ENCODE data around the gene TMPRSS9.

The TMPRSS9 gene

GRCh38 chr19:2330255-2330631 lies 29.8 kb upstream of the TMPRSS9 start:
- DNase-seq = no peak

GRCh38 chr19:2330632-2331284 lies 29.3 kb upstream of the TMPRSS9 start:
- no peak for DNase-seq

- DNase-seq = no peak
These were observed 28.3 kb upstream of the TMPRSS9 start for GRCh38 chr19:2331601-2332246.

GRCh38 chr19:2332341-2333026 lies 27.6 kb upstream of the TMPRSS9 start:
- DNase-seq = no peak

DNA sequence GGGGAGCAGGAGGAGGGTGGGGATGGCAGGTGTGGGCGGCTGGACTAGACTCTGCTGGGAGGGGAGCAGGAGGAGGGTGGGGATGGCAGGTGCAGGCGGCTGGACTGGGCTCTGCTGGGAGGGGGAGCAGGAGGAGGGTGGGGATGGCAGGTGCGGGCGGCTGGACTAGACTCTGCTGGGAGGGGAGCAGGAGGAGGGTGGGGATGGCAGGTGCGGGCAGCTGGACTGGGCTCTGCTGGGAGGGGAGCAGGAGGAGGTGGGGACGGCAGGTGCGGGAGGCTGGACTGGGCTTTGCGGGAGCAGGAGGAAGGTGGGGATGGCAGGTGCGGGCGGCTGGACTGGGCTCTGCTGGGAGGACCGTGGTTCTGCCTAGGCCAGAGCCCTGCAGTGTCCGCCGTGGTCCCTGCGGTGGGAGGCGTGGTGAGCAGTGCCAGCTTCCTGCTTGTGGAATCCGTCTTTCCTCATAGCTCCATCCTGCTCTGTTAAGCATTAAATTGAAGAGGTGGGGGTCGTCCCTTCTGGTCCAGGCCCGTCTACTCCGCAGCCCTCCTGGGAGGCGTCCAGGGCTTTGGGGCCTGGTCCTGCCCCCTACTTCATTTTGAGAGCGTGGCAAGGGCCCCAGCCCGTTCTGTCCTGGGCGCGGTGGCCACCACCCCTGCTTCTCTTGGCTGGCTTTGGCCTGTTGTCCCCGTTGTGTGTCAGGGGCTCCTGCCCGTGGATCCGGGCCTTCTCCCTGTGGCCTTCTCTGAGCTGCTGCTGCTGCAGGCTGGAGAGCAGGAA lies 26.8 kb upstream of the TMPRSS9 start:
- DNase-seq = no peak

DNA sequence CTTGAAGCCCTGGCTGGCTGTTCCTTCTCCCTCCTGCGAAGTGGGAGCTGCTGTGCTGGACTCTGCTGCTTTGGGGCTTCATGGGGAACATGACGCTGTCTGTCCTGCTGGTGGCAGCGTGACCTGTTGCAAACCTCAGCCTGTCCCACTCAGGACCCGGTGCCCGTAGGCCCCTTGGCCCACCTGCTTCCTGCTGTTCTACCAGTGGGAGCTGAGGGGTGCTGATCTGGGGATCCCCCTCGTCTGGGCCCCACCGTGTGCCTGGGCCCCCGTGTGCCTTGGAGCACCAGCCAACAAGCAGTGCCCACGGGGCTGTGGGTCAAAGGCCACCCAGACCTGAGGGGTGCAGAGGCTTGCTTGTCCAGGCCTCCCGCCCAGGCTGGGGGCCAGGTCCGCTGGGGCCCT lies 26.3 kb upstream of the TMPRSS9 start:
- DNase-seq = no peak

DNA sequence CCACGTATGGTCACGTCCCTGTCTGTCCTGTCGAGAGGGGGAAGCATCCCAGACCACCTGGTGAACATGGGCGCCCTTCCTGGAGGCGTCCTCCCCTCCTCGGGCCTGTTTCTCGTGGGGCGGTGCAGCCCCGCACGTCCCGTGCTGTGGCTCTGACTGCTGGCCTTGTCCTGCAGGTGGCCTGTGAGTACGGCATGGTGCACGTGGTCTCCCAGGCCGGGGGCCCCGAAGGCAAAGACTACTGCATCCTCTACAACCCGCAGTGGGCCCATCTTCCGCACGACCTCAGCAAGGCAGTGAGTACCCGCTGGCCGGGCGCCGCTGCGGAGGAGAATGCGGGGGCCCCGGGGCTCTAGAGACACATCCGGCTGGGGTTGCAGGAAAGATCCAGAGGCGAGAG lies 25.6 kb upstream of the TMPRSS9 start:
- no peak for DNase-seq

GRCh38 chr19:2334986-2335846 lies 24.8 kb upstream of the TMPRSS9 start:
- no peak for DNase-seq

DNA sequence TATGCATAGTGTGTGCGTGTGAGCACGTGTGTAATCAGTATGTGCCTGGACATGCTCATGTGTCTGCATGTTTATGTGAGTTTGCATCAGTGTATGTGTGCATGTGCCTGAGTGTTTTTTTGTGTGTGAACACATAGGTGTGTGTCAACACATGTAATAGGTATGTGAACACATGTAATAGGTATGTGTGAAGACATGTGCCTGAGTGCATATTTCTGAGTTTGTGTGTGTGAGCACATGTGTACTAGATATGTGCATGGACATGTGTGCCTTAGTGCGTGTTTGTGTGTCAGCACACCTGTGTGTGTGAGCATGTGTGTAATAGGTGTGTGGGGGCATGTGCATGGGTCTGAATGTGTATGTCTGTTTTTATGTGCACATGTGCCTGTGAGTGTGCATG lies 24.2 kb upstream of the TMPRSS9 start:
- DNase-seq = no peak

DNA sequence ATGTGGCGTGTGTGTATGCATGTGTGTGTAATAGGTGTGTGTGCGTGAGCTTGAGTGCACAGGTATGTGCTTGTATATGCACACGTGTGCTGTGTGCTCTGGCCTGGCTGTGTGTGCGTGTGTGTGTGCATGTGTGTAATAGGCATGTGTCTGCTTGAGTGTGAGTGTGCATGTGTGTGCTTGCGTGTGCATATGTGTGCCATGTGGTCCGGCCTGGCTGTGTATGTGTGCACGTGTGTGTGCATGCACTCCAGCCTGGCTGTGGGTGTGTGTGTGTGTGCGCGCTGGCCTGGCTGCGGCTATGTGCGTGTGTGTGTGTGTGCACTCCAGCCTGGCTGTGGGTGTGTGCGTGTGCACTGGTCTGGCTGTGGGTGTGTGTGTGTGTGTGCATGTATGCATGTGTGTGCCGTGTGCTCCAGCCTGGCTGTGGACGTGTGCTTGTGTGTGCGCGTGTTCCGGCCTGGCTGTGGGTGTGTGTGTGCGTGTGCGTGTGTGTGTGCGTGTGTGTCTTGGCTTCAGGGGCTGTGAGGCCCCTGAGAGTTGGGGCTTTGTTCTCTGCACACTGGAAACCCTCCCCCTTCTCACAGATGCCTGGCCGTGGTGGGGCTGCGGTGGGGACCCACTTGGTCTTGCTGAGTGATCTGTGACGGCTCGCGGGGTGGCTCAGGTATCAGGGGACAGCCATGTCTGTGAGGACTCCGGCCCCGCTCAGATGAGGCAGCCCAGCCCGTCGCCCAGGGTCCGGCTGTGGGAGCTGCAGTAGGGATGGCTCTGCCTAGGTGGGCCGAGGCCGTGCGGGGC lies 23.3 kb upstream of the TMPRSS9 start:
- no peak for DNase-seq

DNA sequence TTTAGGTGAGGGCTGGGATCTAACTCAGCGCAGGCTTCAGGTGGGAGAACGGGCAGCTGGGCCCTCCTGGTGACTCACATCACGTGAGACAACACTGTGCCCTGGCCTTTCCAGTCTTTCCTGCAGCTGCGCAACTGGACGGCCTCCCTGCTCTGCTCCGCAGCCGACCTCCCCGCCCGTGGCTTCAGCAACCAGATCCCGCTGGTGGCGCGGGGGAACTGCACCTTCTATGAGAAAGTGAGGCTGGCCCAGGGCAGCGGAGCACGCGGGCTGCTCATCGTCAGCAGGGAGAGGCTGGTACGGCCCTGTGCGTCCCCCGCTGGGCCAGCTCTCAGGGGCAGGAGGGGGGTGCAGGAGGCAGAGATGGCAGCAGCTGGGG lies 22.7 kb upstream of the TMPRSS9 start:
- no peak for DNase-seq

DNA sequence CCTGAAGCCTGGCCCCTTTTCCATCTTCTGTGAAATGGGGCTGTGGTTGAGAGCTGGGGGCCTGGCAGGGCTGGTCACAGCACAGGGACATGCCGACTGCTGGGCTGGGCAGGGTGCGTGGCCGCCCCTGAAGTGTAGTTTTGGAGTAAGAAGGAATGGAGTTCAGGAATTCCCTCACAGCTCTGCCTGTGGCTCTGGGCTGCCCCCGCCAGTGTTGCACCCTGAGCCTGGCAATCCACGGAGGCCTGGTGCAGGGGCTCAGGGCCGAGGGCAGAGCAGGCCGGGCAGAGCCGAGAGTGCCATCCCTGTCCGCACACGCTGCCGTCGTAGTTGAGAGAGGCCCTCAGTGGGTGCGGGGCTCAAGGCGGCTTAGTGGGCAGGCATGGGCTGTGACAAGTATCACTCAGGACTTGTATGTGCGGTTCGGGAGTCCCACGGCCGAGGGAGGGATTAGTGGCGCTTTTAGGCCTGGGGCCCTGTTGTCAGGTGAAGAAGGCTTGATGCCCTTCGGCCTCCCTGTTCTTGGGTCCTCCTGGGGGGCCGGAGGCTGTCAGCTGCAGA lies 21.9 kb upstream of the TMPRSS9 start:
- DNase-seq = no peak

DNA sequence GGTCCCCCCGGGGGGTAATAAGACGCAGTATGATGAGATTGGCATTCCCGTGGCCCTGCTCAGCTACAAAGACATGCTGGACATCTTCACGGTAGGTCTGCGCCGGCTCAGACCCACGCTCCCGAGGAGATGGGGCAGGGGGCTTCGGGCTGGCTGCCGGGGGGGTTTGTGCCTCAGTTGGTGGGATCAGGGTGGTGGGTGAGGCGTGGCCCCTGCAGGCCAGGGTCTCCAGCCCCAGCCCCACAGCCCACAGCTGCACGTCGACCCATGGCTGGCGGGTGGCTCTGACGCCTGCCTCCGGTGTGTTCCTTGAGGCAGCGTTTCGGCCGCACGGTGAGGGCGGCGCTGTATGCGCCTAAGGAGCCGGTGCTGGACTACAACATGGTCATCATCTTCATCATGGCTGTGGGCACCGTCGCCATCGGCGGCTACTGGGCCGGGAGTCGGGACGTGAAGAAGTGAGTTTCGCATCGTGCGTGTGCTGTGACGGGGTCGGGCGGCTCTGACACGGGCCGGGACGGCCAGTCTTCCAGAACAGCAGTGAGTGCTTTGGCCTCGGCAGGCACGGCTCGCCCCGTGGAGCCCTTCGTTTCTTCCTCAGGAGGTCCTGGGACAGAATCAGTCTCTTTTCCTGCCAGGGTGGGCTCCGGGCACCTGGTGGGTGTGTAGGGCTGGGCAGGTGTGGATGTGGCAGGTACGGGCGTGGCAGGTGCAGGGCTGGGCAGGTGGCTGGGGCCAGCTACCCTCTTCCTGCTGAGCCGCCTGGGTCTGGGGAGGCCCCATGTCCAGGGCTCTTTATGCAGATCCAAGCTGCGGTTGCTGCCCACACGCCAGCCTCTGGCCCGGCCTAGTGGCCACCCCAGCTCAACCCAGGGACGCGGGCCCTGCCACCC lies 21.1 kb upstream of the TMPRSS9 start:
- DNase-seq = no peak

GRCh38 chr19:2339644-2340310 lies 20.3 kb upstream of the TMPRSS9 start:
- no peak for DNase-seq

DNA sequence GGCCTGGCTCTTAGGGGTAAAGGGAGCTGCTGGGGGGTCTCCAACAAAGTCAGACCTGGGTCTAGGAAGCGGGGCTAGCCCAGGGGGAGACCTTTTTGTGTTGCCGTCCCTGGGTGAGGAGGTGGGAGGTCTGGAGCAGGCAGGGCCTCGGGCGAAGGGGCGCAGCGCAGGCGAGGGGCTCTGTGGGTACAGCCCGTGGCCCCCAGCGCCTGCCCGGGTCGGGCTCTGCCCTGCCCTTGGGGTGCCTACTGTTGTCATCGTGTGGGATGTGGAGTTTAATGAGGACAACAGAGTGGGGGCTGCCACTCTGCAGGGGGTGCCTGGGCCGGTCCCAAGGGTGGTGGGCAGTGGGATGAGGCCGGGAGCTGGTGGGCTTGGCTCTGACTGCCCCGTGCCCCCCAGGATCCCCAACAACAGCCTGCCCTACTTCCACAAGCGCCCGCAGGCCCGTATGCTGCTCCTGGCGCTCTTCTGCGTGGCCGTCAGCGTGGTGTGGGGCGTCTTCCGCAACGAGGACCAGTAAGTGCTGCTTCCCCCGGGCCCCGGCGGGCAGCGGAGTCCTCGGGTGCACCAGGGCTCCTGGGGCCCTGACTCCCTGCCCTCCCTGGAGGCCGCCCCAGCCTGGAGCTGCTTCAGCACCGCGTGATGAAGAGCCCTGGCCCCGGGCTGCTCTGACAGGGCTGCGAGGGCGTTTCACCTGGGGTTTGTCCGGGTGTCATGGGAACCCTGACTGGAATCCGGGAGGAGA lies 19.4 kb upstream of the TMPRSS9 start:
- DNase-seq = no peak

GRCh38 chr19:2341244-2341751 lies 18.8 kb upstream of the TMPRSS9 start:
- no peak for DNase-seq

DNA sequence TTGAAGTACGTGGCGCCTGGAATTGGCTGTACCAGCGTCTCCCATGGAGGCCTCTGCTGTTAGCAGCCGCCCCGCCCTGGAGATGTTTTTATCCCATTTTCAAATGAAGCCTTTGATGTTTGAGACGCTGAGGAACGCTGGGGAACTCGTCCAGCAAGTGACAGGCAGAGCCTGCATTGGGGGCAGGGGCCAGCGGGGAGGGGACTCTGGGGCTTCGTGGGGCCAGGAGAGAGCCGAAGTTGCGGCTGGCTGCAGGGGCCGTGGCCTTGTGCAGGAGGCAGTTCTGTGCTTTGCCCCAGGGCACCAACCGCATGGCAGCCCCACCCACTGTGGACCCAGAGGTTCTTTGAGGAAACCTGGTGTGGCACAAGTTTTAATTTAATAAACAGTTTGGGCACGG lies 18.1 kb upstream of the TMPRSS9 start:
- DNase-seq = no peak

DNA sequence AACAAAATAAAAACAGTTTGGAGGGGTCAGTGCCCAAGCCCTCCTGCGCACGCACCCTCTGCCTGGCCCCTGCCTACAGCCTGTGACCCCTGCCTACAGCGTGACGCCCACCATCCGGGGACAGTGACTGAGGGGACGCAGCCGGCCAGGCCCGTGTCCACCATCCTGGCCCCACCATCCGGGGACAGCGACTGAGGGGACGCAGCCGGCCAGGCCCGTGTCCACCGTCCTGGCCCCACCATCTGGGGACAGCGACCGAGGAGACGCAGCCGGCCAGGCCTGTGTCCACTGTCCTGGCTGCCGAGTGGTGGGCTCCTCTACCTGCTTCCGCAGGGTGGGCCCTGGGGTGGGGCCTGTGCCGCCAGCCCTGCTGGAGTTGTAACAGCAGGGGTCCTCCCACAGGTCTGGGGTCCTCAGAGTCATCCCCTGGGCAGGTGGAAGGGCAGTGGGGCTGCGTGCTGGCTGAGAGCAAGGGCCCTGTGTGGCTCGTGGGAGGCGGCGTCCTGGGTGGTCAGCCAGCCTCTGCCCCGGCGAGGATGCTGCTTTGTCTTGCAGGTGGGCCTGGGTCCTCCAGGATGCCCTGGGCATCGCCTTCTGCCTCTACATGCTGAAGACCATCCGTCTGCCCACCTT lies 17.3 kb upstream of the TMPRSS9 start:
- no peak for DNase-seq

All from cortex of kidney (tissue), 1 donor.